SK-N-SH (cell line): ENCODE data around the gene EDN2. TPM values are rescaled to one million over a fixed set of nuclear protein-coding genes. Genes with fewer than 3 reads are reported as not detected.

Experiments
- CTCF ChIA-PET: fragments of 300-600, 350-600 bp; formaldehyde crosslinking; extraction: SDS; loops from one replicate; lab custom pipeline; 2021; lab: Yijun Ruan, JAX
- POLR2A ChIA-PET: fragments of 350-600 bp; sonication (Branson Sonifier 250); formaldehyde crosslinking; extraction: SDS; loops from one replicate; lab custom pipeline; 2020; ENCODE audit warnings: antibody characterized with exemption, inconsistent platforms; lab: Yijun Ruan, JAX
- DNase-seq: peaks from one replicate; pipeline ENCODE4 v3.0.0; 2012
- H2AFZ ChIP-seq: fragments of 200-600 bp; sonication (generic); 2 replicates; pipeline ENCODE4 v1.8.1; 2016; ENCODE audit warnings: antibody characterized with exemption, mild to moderate bottlenecking, low read depth
- H3F3A ChIP-seq: fragments of 200-600 bp; sonication (generic); replicated peaks from 2 replicates; pipeline ENCODE3; 2016; ENCODE audit warnings: antibody characterized with exemption, mild to moderate bottlenecking; ENCODE audit not compliant: insufficient read depth
- H3K27ac ChIP-seq, 2 experiments: fragments of 200-500 bp in 1 of 2; fragments of 200-600 bp in 1 of 2; sonication (Bioruptor generic) in 1 of 2; sonication (generic), shearing (Covaris generic) in 1 of 2; 2 replicates each; pipeline versions ENCODE4 v1.5.1 to v1.6.1; 2014 to 2016; ENCODE audit warnings: low read depth in 2 of 2, inconsistent platforms in 1 of 2, low read length in 1 of 2, mild to moderate bottlenecking in 1 of 2, mixed read lengths in 1 of 2
- H3K27me3 ChIP-seq: fragments of 200-600 bp; sonication (generic), shearing (Covaris generic); 2 replicates; pipeline ENCODE4 v1.6.1; 2016; ENCODE audit warnings: mixed run types; ENCODE audit not compliant: insufficient read depth
- H3K36me3 ChIP-seq, 2 experiments: fragments of 200-500 bp in 1 of 2; fragments of 200-600 bp in 1 of 2; sonication (Bioruptor generic) in 1 of 2; sonication (generic) in 1 of 2; replicated peaks in 1 of 2; 2 replicates each; pipeline versions ENCODE3 to v1.5.1; 2014 to 2016; ENCODE audit warnings: low read length in 1 of 2, mild to moderate bottlenecking in 1 of 2; ENCODE audit not compliant: insufficient read depth in 2 of 2, control insufficient read depth in 1 of 2
- H3K4me1 ChIP-seq, 2 experiments: fragments of 200-500 bp in 1 of 2; fragments of 200-600 bp in 1 of 2; sonication (Bioruptor generic) in 1 of 2; sonication (generic), shearing (Covaris generic) in 1 of 2; 2 replicates each; pipeline versions ENCODE4 v1.5.1 to v1.6.1; 2014 to 2016; ENCODE audit warnings: low read depth in 1 of 2, low read length in 1 of 2, mixed run types in 1 of 2; ENCODE audit not compliant: insufficient read depth in 2 of 2, control insufficient read depth in 1 of 2
- H3K4me2 ChIP-seq: fragments of 200-600 bp; sonication (generic), shearing (Covaris generic); 2 replicates; pipeline ENCODE4 v1.6.1; 2017; ENCODE audit warnings: mixed run types
- H3K4me3 ChIP-seq, 2 experiments: fragments of 200-500 bp in 1 of 2; fragments of 200-600 bp in 1 of 2; sonication (Bioruptor generic) in 1 of 2; sonication (generic), shearing (Covaris generic) in 1 of 2; 2 replicates each; pipeline versions ENCODE4 v1.5.1 to v1.8.1; 2014 to 2016; ENCODE audit warnings: low read depth in 2 of 2, inconsistent platforms in 1 of 2, low read length in 1 of 2, mild to moderate bottlenecking in 1 of 2, mixed read lengths in 1 of 2, moderate library complexity in 1 of 2
- H3K79me2 ChIP-seq: fragments of 200-600 bp; sonication (generic); 2 replicates; pipeline ENCODE4 v1.8.1; 2017; ENCODE audit warnings: mild to moderate bottlenecking; ENCODE audit not compliant: insufficient read depth
- H3K9ac ChIP-seq: fragments of 200-600 bp; sonication (generic); 2 replicates; pipeline ENCODE4 v1.6.1; 2017; ENCODE audit warnings: mixed run types
- H3K9me2 ChIP-seq: fragments of 200-600 bp; sonication (generic); 2 replicates; pipeline ENCODE4 v1.6.1; 2017; ENCODE audit warnings: mixed run types
- H3K9me3 ChIP-seq: fragments of 200-600 bp; sonication (generic); 2 replicates; pipeline ENCODE4 v1.6.1; 2017; ENCODE audit warnings: mixed run types, mild to moderate bottlenecking, moderate library complexity
- H4K20me1 ChIP-seq: fragments of 200-600 bp; sonication (generic); 2 replicates; pipeline ENCODE4 v1.6.1; 2017; ENCODE audit warnings: mild to moderate bottlenecking, mixed run types; ENCODE audit not compliant: insufficient read depth
- CTCF ChIP-seq: fragments of 200-600 bp; sonication (generic); IDR thresholded peaks from 2 replicates; pipeline ENCODE4 v1.6.1; 2017; ENCODE audit warnings: antibody characterized with exemption, mild to moderate bottlenecking, moderate library complexity
- EP300 ChIP-seq, 2 experiments: IDR thresholded peaks; 2 replicates each; pipeline versions ENCODE4 v1.4.0 to v1.6.1; 2012; ENCODE audit warnings: borderline replicate concordance in 1 of 2, low read depth in 1 of 2, low read length in 1 of 2
- EZH2phosphoT487 ChIP-seq: fragments of 200-600 bp; sonication (generic); IDR thresholded peaks from 2 replicates; pipeline ENCODE4 v1.6.1; 2017; ENCODE audit warnings: low read depth, mixed run types, mild to moderate bottlenecking, antibody characterized with exemption, moderate library complexity, borderline replicate concordance
- NFIC ChIP-seq: IDR thresholded peaks from 2 replicates; pipeline ENCODE4 v1.4.0; 2012; ENCODE audit warnings: borderline replicate concordance
- RAD21 ChIP-seq: IDR thresholded peaks from 2 replicates; pipeline ENCODE4 v1.6.1; 2012; ENCODE audit warnings: mild to moderate bottlenecking, low read length
- REST ChIP-seq: IDR thresholded peaks from 2 replicates; pipeline ENCODE4 v1.6.1; 2012; ENCODE audit warnings: mild to moderate bottlenecking, low read depth, low read length, moderate library complexity
- USF1 ChIP-seq: IDR thresholded peaks from 2 replicates; pipeline ENCODE4 v1.4.0; 2012; ENCODE audit warnings: low read depth, borderline replicate concordance
- USF2 ChIP-seq: fragments of 150-350 bp; IDR thresholded peaks from 2 replicates; pipeline ENCODE4 v1.6.1; 2017; ENCODE audit warnings: antibody characterized with exemption, low read length, low read depth, borderline replicate concordance
- WGBS: methylation state at CpG from one replicate; pipeline ENCODE4 v1.1.6; 2017; ENCODE audit warnings: low lambda C conversion rate; 5-methylcytosine and 5-hydroxymethylcytosine counted together
- polyA plus RNA-seq, 3 experiments: library from polyadenylated mRNA; depleted of rRNA; stranded (reverse); fragments of >200 nt; gene quantifications; 2 replicates each; pipeline ENCODE4 v1.2.3, GENCODE V29; 2012

The EDN2 gene
- polyA plus RNA-seq, 1 of the 3 experiments (the other 2 are of a cell fraction) = 0.97 TPM

GRCh38 chr1:41489561-41489960 is 5.1 kb upstream of the EDN2 start:
- Histone ChIP-seq H3K36me3 (no peaks in the 10 kb centered on the region), H3K4me2 (no peak overlapping the region), H3K27me3 (no peaks in the 10 kb centered on the region), H2AFZ (no peak overlapping the region), H3F3A (peaks cover 20% of the 10 kb centered on the region), H3K9me3 (no peaks in the 10 kb centered on the region), H3K27ac (no peak overlapping the region), H4K20me1 (no peaks in the 10 kb centered on the region), H3K79me2 (no peaks in the 10 kb centered on the region), H3K9ac (no peak overlapping the region), H3K4me1 (peaks cover 29 to 34% of the 10 kb centered on the region in 2 experiments; a peak in 3 of 4 replicates), H3K4me3 (no peak overlapping the region), H3K9me2 (no peaks in the 10 kb centered on the region)
- no peak for DNase-seq
- POLR2A ChIA-PET = no interaction called here
- WGBS = 90% methylated on average over 5 of the region's 5 CpGs
- CTCF ChIA-PET = interaction anchor here (1.6 to 8.6 kb wide), 3 partner anchors 10 to 207 kb away, joined by 6 to 93 read pairs (median 16); partner anchors contain the start of gene EDN2
- TF ChIP-seq NFIC = no peak
- no peak for TF ChIP-seq USF2
- no peak for TF ChIP-seq CTCF
- TF ChIP-seq EP300 (IDR thresholded peaks at IDR 0.05; ENCODE audit: borderline replicate concordance in 1 of 2, low read depth in 1 of 2, low read length in 1 of 2) = no peak
- TF ChIP-seq RAD21 = no peak
- no peak for TF ChIP-seq REST
- TF ChIP-seq EZH2phosphoT487 = no peak
- no peak for TF ChIP-seq USF1
